NCI-H2107 treated with DMSO at 0.1 percent for 48 hours (cell line): Measurements from ENCODE around the gene USP22.
A peak's percentile ranks its signal among the peaks of the same experiment; 100 is the strongest.

ENCODE experiments used
- DNase-seq: peaks from one replicate; lab custom pipeline; 2025; ENCODE audit not compliant: unreplicated experiment; lab: John Stamatoyannopoulos, UW

The USP22 gene

GRCh38 chr17:21049457-21049856 is 6.6 kb upstream of the USP22 start:
- DNase-seq = no peak

DNA sequence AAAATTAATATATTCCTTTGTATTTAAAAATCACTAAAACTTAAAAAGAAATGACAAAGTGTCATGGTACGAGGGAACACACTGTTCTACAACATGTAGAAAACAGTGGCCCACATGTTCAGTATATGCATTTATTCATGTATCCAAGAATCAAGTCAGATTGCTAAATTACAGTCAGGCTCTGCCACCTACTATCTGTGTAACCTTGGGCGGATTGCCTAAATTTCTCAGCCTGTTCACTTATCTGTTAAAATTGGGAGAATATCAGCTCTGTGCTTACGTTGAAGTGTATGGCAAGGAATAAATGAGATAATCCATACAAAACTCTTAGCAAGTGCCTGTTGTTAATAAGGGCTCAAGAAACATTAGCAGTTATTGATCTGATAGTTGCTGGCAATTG is 3.4 kb upstream of the USP22 start:
- no peak for DNase-seq

GRCh38 chr17:21044971-21045370 is 2.2 kb upstream of the USP22 start:
- DNase-seq = no peak

DNA sequence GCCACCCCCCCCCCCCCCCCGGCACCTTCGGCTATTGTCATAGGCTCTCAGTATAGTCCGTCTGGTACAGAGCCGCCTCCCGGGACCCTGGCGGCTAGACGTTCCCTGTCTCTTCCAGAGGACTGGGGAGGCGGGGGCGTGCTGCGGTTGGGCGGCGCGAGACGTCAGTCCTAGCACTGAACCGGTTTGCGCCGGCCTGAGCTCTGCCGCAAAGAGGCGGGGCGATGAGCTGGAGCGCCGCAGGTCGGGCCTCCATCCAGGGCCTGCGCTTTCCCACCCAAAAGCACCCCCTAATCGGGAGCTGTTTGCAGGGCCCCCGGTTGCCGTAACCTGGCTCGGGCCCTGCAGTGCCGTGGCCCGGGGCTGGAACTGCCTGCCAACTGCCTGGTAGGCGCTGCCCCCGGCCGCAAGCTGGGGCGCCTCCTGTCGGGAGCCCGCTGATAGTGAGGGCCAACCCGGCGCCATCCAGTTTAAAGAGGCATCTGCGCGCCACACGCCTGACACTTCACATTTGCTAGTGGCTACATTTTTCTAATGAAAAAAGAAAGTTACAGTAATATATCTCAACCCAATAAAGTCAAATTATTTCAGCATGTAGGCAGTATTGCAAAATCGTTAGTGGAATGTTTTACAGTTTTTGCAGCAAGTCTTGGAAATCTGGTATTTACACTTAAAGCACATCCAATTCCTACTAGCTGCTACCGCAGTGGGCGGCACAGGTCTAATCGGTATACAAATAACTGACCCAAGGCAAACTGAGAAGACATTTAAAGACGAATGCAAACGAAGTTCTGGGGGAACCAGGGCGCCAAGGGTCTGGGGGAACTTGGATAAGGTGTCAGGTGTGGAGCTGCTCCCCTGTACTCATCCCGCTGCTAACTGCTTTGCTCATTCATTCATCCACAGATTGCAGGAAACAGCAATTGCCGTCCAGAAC is 753 bp upstream of the USP22 start:
- peak; percentile 81 for DNase-seq

DNA sequence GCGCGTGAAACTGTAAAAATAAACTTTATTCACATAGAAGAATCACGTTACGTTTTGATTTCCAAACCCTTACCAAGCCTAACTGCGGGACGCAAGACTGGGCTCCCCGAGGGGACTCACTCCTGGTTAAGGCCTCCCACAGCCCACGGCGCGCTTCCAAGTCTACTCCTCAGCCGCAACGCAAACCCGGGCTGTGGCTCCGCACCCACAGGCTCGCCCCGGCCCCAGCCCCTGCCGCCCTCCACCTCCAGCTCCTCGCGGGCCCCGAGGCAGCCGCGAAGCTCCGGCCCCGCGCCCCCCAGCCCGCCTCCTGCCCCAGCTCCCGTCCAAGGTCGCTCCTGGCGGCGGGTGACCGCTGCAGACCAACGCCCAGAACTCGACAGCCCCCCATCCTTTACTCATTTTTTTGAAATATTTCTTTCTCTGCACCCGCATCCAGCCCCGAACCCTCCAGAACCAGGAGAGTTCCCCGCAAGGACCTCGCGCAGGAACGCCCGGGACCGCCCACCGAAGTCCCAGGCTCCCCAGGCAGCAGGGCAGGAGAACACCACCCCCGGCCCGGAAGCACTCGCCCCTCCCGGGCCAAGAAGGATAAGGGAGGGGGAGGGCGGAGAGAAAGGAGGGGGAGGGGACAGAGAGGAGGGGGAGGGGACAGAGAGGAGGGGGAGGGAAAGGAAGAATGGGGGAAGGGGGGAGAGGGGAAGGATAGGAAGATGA is 912 bp downstream of the USP22 start:
- DNase-seq = peak; percentile 27

DNA sequence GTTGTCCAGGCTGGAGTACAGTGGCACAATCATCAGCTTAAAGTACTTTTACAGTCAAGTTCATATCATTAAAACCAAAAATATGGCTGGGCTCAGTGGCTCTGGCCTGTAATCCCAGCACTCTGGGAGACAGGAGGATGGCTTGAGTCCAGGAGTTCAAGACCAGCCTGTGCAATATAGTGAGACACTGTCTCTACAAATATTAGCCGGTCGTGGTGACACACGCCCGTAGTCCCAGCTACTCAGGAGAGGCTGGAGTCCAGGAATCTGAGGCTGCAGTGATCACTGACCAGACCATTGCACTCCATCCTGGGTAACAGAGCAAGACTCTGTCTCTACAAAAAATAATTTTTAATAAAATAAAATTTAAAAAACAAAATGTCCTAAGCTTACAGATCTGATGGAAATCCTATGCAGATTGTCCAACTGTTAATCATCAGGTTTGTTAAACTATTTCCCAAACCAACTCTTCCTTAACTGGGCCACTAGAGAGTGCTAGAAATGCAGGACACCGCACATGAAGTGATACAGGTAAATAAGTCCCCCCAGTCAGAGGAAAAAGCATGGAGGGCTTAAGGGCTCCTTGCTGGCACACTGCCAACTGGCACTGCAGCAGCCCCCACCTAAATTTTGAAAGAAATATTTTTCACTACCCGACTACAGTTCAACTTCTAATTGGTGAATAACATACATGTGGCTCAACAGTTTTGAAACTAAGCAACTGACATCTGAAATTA is 2.8 kb downstream of the USP22 start:
- peak; percentile 17 for DNase-seq

DNA sequence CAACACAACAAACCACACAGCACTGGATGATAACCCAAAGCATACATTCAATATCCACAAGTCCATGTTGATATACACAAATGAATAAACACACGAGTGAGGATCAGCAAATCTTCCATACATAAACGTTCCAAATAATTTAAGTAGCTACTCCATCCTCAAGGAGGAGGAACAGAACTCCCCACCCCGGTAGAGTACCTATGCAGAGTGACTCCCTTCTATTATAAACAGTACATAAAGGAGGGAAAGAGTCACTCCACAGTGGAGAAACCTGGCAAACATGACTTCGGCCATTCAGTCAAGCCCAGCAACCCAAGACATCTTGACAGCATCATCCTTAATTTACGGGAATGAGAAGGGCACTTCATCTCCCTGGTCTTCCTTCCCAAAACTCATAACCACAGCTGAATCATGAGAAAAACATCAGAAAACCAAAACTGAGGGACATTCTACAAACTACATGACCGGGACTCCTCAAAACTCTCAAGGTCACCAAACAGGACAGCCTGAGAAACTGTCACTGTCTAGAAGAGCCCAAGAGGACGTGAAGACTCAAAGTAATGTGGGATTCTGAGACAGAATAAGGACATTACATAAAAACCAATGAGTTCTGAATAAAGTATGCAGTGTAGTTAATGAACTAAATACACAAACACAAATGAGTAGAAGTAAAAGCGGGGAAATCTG is 5.6 kb downstream of the USP22 start:
- no peak for DNase-seq

- no peak for DNase-seq
Observed at GRCh38 chr17:21036361-21036881, 6.4 kb downstream of the USP22 start.

GRCh38 chr17:21035406-21035805 is 7.4 kb downstream of the USP22 start:
- no peak for DNase-seq

DNA sequence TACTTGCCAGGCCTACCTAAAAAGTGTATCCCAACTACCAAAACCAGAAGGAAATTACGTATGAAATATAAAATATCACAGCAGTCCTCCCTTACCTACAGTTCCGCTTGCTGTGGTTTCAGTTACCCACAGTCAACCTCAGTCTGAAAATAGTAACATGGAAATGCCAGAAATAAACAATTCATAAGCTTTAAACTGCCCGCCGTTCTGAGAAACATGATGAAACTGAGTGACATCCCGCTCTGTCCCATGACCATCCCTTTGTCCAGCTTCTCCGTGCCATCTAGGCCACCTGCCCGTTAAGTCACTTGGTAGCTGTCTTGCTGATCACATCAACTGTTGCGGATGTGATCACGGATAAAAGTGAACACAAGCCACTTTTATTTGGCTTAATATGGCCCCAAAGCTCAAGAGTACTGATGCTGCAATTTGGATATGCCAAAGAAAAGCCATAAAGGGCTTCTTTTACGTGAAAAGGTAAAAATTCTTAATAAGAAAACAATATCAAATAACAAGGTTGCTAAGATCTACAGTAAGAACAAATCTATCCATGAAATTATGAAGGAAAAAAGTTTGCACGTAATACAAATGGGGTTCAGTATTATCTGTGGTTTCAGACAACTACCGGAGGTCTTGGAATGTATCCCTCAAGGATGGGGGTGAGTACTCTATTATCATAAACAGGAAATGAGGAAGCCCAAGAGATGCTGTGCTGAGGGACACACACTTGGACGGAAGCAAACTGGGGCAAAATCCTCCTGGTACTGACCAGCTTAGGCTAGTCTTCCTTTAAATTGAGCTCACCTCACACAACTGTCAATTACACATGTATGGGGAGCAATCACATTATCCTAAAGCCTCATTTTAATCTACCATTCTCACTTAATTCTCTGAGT is 8.2 kb downstream of the USP22 start:
- no peak for DNase-seq

- DNase-seq = no peak
Observed at GRCh38 chr17:21033350-21033749, 9.5 kb downstream of the USP22 start.

GRCh38 chr17:21031756-21032396 is 10.9 kb downstream of the USP22 start:
- no peak for DNase-seq

GRCh38 chr17:21030375-21030774 is 12.4 kb downstream of the USP22 start:
- no peak for DNase-seq

DNA sequence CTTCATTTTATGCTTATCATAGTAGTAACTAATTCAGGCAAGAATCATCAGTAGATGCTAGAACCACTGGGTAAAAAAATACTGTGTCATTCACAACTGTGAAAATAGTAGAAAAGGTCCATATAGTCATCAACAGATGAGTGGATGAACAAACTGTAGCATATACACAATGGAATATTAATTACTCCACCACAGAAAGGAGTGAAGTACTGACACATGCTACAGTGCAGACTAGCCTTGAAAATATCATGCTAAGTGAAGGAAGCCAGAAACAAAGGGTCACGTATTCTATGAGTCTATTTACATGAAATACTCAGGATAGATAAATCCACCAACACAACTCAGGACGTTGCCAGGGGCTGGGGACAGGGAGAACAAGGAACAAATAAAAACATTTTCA is 13.3 kb downstream of the USP22 start:
- DNase-seq = no peak

GRCh38 chr17:21029036-21029435 is 13.8 kb downstream of the USP22 start:
- no peak for DNase-seq

DNA sequence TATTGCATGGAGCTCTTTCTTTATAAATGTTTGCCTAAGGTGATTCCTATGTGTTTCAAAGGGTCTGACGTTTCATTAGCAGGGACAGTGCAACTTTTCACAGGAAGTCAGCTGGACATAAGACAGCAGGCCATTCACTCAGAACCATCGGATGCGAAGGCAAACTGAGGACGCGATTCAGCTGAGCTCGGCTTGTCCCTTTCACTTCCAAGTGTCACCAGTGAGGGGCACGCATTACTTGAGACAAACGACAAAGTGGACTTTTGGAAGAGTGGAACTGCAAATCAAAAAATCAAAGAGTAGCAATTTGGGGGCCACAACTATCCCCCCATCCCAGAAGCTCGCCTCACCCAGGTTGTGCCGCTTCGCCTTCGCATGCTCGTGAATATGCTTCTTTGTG is 14.6 kb downstream of the USP22 start:
- no peak for DNase-seq

GRCh38 chr17:21027031-21027430 is 15.8 kb downstream of the USP22 start:
- DNase-seq = no peak

GRCh38 chr17:21025451-21025850 is 17.4 kb downstream of the USP22 start:
- DNase-seq = no peak

DNA sequence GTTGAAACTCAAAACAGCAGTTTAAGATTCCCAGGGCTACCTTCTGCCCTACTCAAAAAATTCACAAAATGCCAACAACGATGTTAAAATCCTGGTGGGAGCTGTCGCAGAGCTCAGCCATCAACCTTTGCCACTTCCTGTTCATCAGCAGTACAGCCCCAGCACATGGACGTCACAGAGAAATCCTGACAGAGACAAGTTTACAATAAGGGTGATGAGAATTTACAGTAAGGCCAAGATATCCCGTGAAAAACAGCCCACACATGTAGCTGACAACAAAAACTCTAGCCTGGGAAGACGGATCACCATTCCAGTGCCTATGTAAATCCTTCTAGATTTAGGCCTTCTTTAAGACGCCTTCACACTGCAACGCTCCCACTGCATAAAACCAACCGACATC is 18.8 kb downstream of the USP22 start:
- DNase-seq = no peak
